Cardiac fibroblast (primary cell): Measurements from ENCODE around the gene LSM12.

Experiments
- DNase-seq, 2 donors: peaks; one replicate each; pipeline versions ENCODE4 v3.0.0 to v3.0.0-alpha.2; 2010; ENCODE audit warnings: low read depth in 2 of 2
- H3K4me3 ChIP-seq, 2 donors: replicated peaks in 1 of 2; 1 replicate in 1 of 2; 2 replicates in 1 of 2; pipeline ENCODE4 v1.5.1; 2011; ENCODE audit warnings: low read depth in 2 of 2, low read length in 2 of 2, mild to moderate bottlenecking in 2 of 2, moderate library complexity in 1 of 2
- TF ChIP-seq, protein P1 (sequence below): IDR thresholded peaks from one replicate; pipeline ENCODE4 v1.5.1; 2011; ENCODE audit warnings: low read depth, mild to moderate bottlenecking, low read length, inconsistent platforms

The LSM12 gene

DNA sequence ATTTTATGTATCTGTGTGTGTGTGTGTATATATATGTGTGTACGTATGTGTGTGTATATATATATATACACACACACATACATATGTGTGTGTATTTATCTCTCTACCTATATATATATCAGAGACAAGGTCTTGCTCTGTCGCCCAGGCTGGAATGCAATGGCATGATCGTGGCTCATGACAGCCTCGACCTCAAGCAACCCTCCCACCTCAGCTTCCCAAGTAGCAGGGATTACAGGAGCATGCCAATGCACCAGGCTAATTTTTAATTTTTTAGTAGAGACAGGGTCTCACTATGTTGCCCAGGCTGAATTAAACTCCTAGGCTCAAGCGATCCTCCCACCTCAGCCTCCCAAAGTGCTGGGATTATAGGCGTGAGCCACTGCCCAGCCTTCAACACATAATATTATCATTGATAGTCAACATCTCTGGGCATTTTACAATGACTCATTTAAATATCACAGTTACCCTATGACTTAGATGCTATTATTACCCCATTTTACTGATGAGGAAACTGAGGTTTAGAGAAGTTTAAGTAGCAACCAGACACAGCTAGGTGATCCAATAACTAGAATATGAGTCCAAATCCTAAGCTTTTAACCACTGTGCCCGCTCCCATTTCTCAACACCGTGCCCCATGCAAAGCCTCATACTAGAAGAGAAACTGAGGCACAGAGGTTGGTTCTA is 28.4 kb upstream of the LSM12 start:
- no peak overlapping the region for H3K4me3 ChIP-seq
- TF ChIP-seq, protein P1, sequence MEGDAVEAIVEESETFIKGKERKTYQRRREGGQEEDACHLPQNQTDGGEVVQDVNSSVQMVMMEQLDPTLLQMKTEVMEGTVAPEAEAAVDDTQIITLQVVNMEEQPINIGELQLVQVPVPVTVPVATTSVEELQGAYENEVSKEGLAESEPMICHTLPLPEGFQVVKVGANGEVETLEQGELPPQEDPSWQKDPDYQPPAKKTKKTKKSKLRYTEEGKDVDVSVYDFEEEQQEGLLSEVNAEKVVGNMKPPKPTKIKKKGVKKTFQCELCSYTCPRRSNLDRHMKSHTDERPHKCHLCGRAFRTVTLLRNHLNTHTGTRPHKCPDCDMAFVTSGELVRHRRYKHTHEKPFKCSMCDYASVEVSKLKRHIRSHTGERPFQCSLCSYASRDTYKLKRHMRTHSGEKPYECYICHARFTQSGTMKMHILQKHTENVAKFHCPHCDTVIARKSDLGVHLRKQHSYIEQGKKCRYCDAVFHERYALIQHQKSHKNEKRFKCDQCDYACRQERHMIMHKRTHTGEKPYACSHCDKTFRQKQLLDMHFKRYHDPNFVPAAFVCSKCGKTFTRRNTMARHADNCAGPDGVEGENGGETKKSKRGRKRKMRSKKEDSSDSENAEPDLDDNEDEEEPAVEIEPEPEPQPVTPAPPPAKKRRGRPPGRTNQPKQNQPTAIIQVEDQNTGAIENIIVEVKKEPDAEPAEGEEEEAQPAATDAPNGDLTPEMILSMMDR = no peak
- no peak for DNase-seq

DNA sequence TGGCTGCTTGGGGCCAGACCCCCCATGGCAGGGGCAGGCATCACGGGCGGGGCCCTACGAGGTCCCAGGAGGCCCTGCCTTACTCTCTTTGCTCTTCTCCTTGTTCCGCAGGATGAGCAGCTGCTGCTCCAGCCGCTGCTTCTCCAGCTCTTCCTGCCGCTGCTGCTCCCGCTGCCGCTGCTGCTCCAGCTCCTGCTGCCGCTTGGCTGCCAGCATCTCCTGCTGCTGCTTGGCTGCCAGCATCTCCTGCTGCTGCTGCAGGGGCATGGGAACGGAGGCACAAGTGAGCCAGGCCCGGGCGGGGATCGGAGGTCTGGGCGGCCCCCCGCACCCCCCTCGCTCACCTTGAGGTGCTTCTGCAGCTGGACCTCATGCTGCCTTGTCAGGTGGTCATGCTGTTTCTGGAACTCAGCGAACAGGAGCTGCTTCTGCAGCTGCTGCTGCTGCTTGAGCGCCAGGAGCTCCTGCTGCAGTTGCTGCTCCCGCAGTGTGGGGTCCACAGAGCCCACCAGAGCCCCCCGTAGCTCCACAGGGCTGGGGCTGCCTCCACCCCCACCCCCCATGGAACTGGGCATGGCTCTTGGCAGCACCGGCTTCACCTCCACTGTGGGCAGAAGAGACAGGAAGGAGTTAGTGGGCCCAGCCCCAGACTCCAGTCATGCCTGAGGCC is 26.9 kb upstream of the LSM12 start:
- TF ChIP-seq, protein P1 = no peak
- no peak for DNase-seq
- no peak overlapping the region for H3K4me3 ChIP-seq

DNA sequence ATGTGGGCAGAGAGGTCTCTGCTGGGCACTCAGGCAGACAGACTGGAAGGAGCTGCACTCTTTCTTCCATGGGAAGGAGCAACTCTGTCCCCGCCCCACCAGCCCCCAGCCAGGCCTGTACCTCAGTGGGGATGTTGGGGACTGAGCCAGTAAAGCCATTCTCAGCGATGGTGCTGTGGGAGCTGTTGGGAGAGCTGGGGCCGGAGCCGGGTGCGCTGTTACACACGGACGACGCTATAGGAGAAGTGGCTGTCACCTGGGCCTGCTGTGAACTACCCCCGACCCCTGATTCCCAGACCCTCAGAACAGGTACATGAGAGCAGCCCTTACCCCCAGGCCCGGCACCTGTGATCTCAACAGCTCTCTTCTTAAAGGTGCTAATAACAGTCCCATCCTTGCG is 25.6 kb upstream of the LSM12 start:
- TF ChIP-seq, protein P1 = no peak
- DNase-seq = no peak
- no peak overlapping the region for H3K4me3 ChIP-seq

DNA sequence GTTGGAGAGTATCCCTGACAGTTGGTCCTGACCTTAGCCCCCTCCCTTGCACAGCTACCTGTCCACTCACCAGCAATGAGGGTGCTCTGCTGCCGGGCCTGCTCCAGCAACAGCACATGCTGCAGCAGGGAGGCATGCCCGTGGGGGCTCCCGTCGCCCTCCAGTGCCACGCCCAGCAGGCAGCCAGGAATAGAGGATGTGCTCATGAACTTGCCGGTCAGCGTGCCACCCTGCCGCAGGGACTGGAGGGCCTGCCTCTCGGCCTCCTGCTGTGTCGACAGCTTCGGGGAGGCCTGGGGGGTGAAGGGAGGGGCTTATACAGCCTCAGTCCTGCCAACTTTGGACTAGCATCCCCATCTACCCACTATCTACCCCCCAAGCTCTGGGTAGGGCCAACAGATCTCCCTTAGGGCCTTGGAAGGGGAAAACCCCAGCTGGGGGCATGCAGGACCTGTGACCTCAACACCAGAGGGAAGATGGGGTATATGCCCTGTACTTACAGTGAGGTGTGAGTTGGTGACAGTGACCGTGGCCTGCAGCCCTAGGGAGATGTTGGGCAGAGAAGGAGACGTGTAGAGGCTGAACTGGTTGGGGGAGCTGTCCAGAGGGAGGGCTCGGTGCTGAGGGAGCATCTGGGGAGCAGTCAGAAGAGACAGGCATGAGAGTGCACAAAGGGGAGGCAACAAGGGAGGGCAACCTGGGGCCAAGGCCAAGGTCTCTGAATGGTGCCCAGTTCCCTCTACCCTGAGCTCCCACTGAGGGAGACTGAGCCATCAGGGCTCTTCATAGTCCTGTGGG is 24.9 kb upstream of the LSM12 start:
- no peak overlapping the region for H3K4me3 ChIP-seq
- TF ChIP-seq, protein P1 = no peak

DNA sequence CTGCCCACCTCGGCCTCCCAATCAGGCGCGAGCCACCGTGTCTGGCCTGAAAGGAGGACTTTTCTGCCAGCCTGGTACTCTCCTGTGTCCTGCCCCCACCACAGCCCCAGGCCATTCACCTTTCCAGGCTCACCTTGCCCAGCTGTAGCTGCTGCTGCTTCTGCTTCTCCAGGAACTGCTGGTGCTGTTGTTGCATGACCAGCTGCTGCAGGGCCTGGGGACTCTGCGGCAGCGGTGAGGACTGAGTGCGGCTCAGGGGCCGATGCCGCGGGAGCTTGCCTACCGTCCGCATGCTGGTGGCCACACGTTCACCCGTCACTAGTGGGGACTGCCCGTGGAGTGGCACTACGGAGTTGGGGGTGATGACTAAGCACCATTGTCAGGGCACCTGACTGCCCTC is 21.8 kb upstream of the LSM12 start:
- no peak for DNase-seq
- TF ChIP-seq, protein P1 = no peak
- no peak overlapping the region for H3K4me3 ChIP-seq

More for the DNA sequence above, 24.9 kb upstream of the LSM12 start:
- DNase-seq = no peak

DNA sequence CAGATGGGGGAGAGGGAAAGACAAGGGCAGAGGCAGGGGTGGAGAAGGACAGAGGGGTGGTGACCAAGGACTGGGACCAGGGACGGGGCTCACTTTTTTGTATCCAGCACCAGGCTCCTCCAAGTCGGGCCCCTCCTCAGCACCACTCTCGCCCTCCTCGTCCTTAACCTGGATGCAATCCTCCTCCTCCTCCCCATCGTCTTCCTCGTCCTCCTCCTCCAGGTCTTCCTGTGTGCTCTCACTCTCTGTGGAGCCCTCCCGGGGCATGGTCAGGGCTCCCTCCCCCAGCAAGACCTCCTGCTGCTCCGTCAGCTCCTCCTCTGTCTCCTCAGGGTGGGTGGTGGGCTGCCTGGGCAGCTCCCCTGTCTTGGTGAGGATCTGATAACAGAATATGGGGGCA is 20.8 kb upstream of the LSM12 start:
- TF ChIP-seq, protein P1 = no peak
- no peak overlapping the region for H3K4me3 ChIP-seq
- DNase-seq = no peak
